ENCODE data around the gene PPIA. TPM values are rescaled to one million over a fixed set of nuclear protein-coding genes. Genes with fewer than 3 reads are reported as not detected.

PPIA gene
- total RNA-seq, 1 experiment from 2014 or later: 2,238 TPM

DNA sequence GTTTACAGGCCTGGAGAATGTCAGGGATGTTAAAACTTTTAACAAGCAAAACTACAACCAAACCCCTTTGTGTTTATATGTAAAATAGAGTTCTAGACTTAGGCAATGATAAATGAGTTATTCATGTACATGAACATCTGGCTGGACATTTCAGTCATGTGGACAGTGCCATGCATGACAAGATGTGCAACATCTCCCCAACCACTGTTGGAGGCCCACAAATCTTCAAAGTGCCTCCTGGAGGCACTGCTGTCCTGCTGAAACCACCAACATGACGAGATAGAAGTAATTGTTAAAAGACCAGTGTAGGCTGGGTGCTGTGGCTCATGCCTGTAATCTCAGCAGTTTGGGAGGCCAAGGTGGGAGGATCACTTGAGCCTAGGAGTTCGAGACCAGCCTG lies 18.4 kb downstream of the PPIA start:
- ChIA-PET POLR2A (interaction anchor here (0.9 kb wide), 1 partner anchor 162 kb away, joined by 3 read pairs; no protein-coding TSS in a partner anchor), CTCF (no interaction called here)
- TF ChIP-seq, protein P1, sequence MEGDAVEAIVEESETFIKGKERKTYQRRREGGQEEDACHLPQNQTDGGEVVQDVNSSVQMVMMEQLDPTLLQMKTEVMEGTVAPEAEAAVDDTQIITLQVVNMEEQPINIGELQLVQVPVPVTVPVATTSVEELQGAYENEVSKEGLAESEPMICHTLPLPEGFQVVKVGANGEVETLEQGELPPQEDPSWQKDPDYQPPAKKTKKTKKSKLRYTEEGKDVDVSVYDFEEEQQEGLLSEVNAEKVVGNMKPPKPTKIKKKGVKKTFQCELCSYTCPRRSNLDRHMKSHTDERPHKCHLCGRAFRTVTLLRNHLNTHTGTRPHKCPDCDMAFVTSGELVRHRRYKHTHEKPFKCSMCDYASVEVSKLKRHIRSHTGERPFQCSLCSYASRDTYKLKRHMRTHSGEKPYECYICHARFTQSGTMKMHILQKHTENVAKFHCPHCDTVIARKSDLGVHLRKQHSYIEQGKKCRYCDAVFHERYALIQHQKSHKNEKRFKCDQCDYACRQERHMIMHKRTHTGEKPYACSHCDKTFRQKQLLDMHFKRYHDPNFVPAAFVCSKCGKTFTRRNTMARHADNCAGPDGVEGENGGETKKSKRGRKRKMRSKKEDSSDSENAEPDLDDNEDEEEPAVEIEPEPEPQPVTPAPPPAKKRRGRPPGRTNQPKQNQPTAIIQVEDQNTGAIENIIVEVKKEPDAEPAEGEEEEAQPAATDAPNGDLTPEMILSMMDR (IDR thresholded peaks at IDR 0.05; ENCODE audit: unreplicated experiment): no peak
- H3K27me3 Mint-ChIP-seq (ENCODE audit: insufficient read depth, unreplicated experiment): no peaks in the 10 kb centered on the region
- H3K36me3 Mint-ChIP-seq (ENCODE audit: insufficient read depth, unreplicated experiment): no peaks in the 10 kb centered on the region
- intact Hi-C loops (cut with micrococcal nuclease): no loop called here
- H3K4me1 Mint-ChIP-seq (ENCODE audit: insufficient read depth, unreplicated experiment): no peaks in the 10 kb centered on the region
- no TSS peak for BruUV-seq (replicated peaks)
- no peak overlapping the region for H3K27ac Mint-ChIP-seq (ENCODE audit: low read depth, unreplicated experiment)
- no peak overlapping the region for H3K4me3 Mint-ChIP-seq (ENCODE audit: unreplicated experiment)
- H3K9me3 Mint-ChIP-seq (ENCODE audit: unreplicated experiment): no peaks in the 10 kb centered on the region
- DNase-seq (ENCODE audit: unreplicated experiment): no peak

DNA sequence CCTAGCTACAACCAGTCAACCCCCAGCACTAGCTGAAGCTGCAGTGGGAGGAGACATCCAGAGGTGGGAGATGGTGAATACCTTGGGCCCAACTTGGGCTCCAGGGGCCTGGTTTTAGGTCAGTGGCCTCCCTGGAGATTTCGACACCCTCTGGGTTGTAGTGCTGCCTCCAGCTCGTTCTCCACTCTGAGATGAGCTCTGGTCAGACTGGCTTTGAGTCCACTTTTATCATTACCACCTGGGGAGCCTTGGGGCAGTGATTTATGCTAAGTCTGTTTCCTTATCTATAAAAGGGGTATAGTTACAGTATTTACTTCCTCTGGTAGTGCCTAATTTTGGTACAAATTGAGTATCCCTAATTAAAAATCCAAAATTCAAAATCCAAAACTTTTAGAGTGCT lies 22.8 kb downstream of the PPIA start:
- no TSS peak for BruUV-seq (replicated peaks)
- H3K36me3 Mint-ChIP-seq (ENCODE audit: insufficient read depth, unreplicated experiment): peaks cover 7% of the 10 kb centered on the region
- H3K4me1 Mint-ChIP-seq (ENCODE audit: insufficient read depth, unreplicated experiment): no peaks in the 10 kb centered on the region
- no peak overlapping the region for H3K27ac Mint-ChIP-seq (ENCODE audit: low read depth, unreplicated experiment)
- intact Hi-C loops (cut with micrococcal nuclease): no loop called here
- CTCF ChIA-PET: no interaction called here
- TF ChIP-seq, protein P1 (IDR thresholded peaks at IDR 0.05; ENCODE audit: unreplicated experiment): no peak
- no peaks in the 10 kb centered on the region for H3K9me3 Mint-ChIP-seq (ENCODE audit: unreplicated experiment)
- no peak for DNase-seq (ENCODE audit: unreplicated experiment)
- no peak overlapping the region for H3K4me3 Mint-ChIP-seq (ENCODE audit: unreplicated experiment)
- no peaks in the 10 kb centered on the region for H3K27me3 Mint-ChIP-seq (ENCODE audit: insufficient read depth, unreplicated experiment)
- POLR2A ChIA-PET: no interaction called here

DNA sequence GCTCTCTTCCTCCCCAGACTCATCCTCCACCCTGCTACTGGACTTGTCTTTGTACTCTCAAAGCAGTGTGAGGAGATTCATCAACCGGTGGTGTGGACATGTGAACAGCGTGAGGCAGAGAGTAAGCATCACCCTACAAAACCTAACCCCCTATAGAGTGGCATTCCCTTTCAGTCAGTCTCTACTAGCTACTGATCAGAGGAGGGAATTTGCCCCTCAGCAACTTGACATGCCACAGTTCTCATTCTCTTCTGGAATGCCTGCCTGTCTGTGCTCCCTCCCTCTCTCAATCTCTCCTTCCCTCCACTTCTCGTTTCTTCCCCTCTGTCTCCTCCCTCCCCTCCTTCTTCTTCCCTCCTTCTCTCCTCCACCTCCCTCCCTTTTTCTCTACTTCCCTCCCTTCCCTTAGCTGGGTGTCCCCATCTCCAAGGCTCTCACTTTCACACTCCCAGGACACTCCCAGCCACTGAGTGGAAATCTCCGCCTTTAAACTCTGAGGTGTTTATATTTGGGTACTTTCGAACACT lies 26.8 kb downstream of the PPIA start:
- H3K27ac Mint-ChIP-seq (ENCODE audit: low read depth, unreplicated experiment): no peak overlapping the region
- no peaks in the 10 kb centered on the region for H3K9me3 Mint-ChIP-seq (ENCODE audit: unreplicated experiment)
- ChIA-PET CTCF (interaction anchor here (0.9 kb wide), 1 partner anchor 23 kb away, joined by 5 read pairs; no protein-coding TSS in a partner anchor), POLR2A (interaction anchor here (0.6 to 2.0 kb wide), 2 partner anchors 23 to 32 kb away, joined by 3 to 8 read pairs; no protein-coding TSS in a partner anchor)
- TF ChIP-seq, protein P1 (IDR thresholded peaks at IDR 0.05; ENCODE audit: unreplicated experiment): no peak
- intact Hi-C loops (cut with micrococcal nuclease): no loop called here
- H3K4me1 Mint-ChIP-seq (ENCODE audit: insufficient read depth, unreplicated experiment): no peaks in the 10 kb centered on the region
- H3K36me3 Mint-ChIP-seq (ENCODE audit: insufficient read depth, unreplicated experiment): peaks cover 26% of the 10 kb centered on the region
- H3K27me3 Mint-ChIP-seq (ENCODE audit: insufficient read depth, unreplicated experiment): no peaks in the 10 kb centered on the region
- DNase-seq (ENCODE audit: unreplicated experiment): no peak
- H3K4me3 Mint-ChIP-seq (ENCODE audit: unreplicated experiment): no peak overlapping the region
- no TSS peak for BruUV-seq (replicated peaks)

DNA sequence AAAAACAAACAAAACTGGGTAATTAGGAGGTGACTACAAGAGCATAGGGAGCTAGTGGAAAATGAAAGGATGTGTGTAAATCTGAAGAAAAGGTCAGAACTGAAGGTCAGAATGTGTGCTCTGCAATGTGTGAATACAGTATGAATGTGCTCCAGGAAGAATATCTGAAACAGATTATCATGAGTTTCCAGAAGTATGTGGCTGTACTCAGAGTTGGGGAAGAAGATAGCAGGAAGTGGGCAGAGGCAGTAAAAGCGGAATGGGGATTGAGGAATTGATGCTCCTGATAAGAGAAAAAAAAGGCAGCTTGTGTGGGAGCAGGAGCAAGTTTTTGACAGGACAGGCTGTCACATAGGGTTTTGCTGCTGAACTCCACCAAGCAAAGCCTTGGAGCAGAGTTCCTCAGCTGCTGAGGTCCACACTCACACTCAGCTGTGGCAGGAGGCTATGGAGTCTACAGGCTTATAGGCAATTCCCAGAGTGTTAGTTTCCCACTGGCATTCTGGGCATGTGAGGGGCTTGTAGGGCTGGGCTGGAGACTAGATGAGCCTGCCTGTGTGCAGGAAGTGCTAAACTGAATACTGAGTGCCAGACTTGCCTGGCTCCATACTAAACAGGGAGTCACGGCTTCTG lies 28.5 kb downstream of the PPIA start:
- no peaks in the 10 kb centered on the region for H3K9me3 Mint-ChIP-seq (ENCODE audit: unreplicated experiment)
- no peak overlapping the region for H3K4me3 Mint-ChIP-seq (ENCODE audit: unreplicated experiment)
- H3K27ac Mint-ChIP-seq (ENCODE audit: low read depth, unreplicated experiment): peak overlapping the region; percentile 21
- no TSS peak for BruUV-seq (replicated peaks)
- no peaks in the 10 kb centered on the region for H3K27me3 Mint-ChIP-seq (ENCODE audit: insufficient read depth, unreplicated experiment)
- ChIA-PET CTCF (no interaction called here), POLR2A (interaction anchor here (1.0 to 2.0 kb wide), 3 partner anchors 11 to 22 kb away, joined by 3 to 8 read pairs (median 3); no protein-coding TSS in a partner anchor)
- H3K36me3 Mint-ChIP-seq (ENCODE audit: insufficient read depth, unreplicated experiment): peaks cover 41% of the 10 kb centered on the region
- TF ChIP-seq, protein P1 (IDR thresholded peaks at IDR 0.05; ENCODE audit: unreplicated experiment): no peak
- intact Hi-C loops (cut with micrococcal nuclease): no loop called here
- H3K4me1 Mint-ChIP-seq (ENCODE audit: insufficient read depth, unreplicated experiment): no peaks in the 10 kb centered on the region
- DNase-seq (ENCODE audit: unreplicated experiment): no peak
